Transverse colon (tissue), 4 donors: ENCODE results near the gene UCK1. TPM values are rescaled to one million over a fixed set of nuclear protein-coding genes. Genes with fewer than 3 reads are reported as not detected.

Experiments
- DNase-seq: peaks from one replicate; pipeline ENCODE4 v3.0.0-alpha.2; 2019
- H3K27ac ChIP-seq, 4 donors: fragments of 200-600 bp; sonication (generic); 2 replicates each; pipeline ENCODE4 v1.5.1; 2016 to 2018; ENCODE audit warnings: inconsistent platforms in 4 of 4
- H3K27me3 ChIP-seq: fragments of 200-600 bp; sonication (generic); 2 replicates; pipeline ENCODE4 v1.5.1; 2017; ENCODE audit warnings: inconsistent platforms
- H3K36me3 ChIP-seq, 4 donors: fragments of 200-600 bp; sonication (generic); 2 replicates each; pipeline ENCODE4 v1.5.1; 2017 to 2019; ENCODE audit warnings: inconsistent platforms in 4 of 4
- H3K4me1 ChIP-seq, 4 donors: fragments of 200-600 bp; sonication (generic); 2 replicates each; pipeline ENCODE4 v1.5.1; 2017 to 2020; ENCODE audit warnings: inconsistent platforms in 4 of 4
- H3K4me3 ChIP-seq, 4 donors: fragments of 200-600 bp; sonication (generic); 1 replicate in 1 of 4; 2 replicates in 3 of 4; pipeline versions ENCODE4 v1.5.1 to v1.6.1; 2017 to 2019; ENCODE audit warnings: inconsistent platforms in 4 of 4
- H3K9me3 ChIP-seq, 2 donors: fragments of 200-600 bp; sonication (generic); 2 replicates each; pipeline ENCODE4 v1.5.1; 2017 to 2019; ENCODE audit warnings: inconsistent platforms in 2 of 2
- EP300 ChIP-seq: sonication (generic); formaldehyde crosslinking; IDR thresholded peaks from one replicate; pipeline ENCODE4 v1.6.1; 2017; ENCODE audit warnings: antibody characterized with exemption, low read depth
- POLR2A ChIP-seq: fragments of 450-650 bp; IDR thresholded peaks from one replicate; pipeline ENCODE4 v1.6.1; 2016; ENCODE audit warnings: antibody characterized with exemption, mild to moderate bottlenecking, moderate library complexity
- POLR2AphosphoS5 ChIP-seq, 3 donors: sonication (generic); formaldehyde crosslinking; IDR thresholded peaks; one replicate each; pipeline ENCODE4 v1.6.1; 2016; ENCODE audit warnings: antibody characterized with exemption in 3 of 3
- WGBS, 2 donors: methylation state at CpG; one replicate each; pipeline ENCODE4 v1.1.5; 2018; ENCODE audit warnings: low coverage in 1 of 2; 5-methylcytosine and 5-hydroxymethylcytosine counted together
- in situ Hi-C, 4 donors: fragments of 200-750 bp; cut with MboI; loops; one replicate each; pipeline versions ENCODE4 v1.15.0 to v1.15.1; 2017; ENCODE audit warnings: low sequenced_read_pairs in 3 of 4, low pct_ligation_motif_present in 1 of 4, low pct_unique_long_range_greater_than_20kb in 1 of 4
- intact Hi-C: fragments of 100-400 bp; cut with DNase I; formaldehyde crosslinking; loops from one replicate; pipeline ENCODE4 v1.15.1; 2023; ENCODE audit warnings: low total_unique reads
- total RNA-seq, 4 donors: library from RNA; depleted of rRNA; stranded (reverse); fragments of >200 nt; gene quantifications; one replicate each; pipeline ENCODE4 v1.1.0, GENCODE V29; 2016
- TF ChIP-seq, protein P1 (sequence below), 5 experiments: fragments of 200-600 bp in 3 of 5; fragments of 450-650 bp in 2 of 5; sonication (generic) in 3 of 5; IDR thresholded peaks; 1 replicate in 2 of 5; 2 replicates in 3 of 5; pipeline ENCODE4 v1.5.1; 2016 to 2017; ENCODE audit warnings: antibody characterized with exemption in 5 of 5, inconsistent platforms in 3 of 5, mild to moderate bottlenecking in 2 of 5, moderate library complexity in 1 of 5

Gene UCK1
- total RNA-seq, 4 donors from 2014 or later = 10.5 to 63.6 (median 35.3) TPM

DNA sequence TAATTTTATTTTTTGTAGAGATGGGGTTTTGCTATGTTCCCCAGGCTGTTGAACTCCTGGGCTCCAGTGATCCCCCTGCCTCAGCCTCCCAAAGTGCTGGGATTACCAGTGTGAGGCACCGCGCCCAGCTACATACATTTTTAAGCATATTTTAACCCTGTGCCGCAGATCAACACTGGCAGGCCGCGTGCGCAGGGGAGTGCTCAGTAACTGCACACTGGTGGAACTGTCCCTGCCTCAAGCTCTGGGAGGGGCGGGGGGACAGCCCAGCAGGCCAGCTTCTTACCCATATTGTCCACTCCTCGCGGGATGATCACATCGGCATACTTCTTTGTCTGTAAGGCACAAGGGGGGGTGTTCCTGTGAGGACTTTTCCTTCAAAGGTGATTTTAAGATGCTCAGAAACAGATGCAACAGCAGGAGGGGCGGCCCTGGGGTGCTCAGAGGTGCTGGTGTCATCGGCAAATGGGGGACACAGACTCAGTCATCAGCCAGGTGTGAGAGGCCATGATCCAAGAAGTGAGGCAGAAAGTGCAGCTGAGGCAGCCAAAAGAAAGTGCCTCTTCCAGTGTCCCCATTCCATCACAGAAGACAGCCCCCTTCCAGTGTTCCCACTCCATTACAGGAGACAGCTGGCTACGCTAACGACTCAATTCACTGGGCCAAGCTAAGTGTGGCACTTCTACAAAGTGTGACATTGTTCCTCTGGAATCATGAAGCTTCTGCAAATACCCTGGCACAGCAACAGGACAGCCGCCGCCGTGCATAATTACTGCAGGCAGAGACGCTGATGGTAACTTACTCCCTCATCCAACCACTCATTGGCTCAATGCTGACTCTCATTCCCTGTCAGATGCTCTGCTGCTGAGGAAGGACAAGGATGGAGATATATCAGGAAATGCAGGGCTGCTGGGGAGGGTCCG, 5.2 kb downstream of the UCK1 start:
- TF ChIP-seq, protein P1, sequence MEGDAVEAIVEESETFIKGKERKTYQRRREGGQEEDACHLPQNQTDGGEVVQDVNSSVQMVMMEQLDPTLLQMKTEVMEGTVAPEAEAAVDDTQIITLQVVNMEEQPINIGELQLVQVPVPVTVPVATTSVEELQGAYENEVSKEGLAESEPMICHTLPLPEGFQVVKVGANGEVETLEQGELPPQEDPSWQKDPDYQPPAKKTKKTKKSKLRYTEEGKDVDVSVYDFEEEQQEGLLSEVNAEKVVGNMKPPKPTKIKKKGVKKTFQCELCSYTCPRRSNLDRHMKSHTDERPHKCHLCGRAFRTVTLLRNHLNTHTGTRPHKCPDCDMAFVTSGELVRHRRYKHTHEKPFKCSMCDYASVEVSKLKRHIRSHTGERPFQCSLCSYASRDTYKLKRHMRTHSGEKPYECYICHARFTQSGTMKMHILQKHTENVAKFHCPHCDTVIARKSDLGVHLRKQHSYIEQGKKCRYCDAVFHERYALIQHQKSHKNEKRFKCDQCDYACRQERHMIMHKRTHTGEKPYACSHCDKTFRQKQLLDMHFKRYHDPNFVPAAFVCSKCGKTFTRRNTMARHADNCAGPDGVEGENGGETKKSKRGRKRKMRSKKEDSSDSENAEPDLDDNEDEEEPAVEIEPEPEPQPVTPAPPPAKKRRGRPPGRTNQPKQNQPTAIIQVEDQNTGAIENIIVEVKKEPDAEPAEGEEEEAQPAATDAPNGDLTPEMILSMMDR (IDR thresholded peaks at IDR 0.05) = no peak
- TF ChIP-seq POLR2A (no peak), POLR2AphosphoS5 (IDR thresholded peaks at IDR 0.05) (no peak), EP300 (no peak)
- Histone ChIP-seq H3K4me3 (no peak overlapping the region), H3K27me3 (no peaks in the 10 kb centered on the region), H3K36me3 (peaks cover 0 to 17% (median 3%) of the 10 kb centered on the region in 4 donors), H3K9me3 (no peaks in the 10 kb centered on the region), H3K27ac (no peak overlapping the region), H3K4me1 (peaks cover 8 to 12% (median 10%) of the 10 kb centered on the region in 4 donors)
- WGBS, 2 donors = 91% methylated on average over 19 of the region's 19 CpGs; no CpG with 5 or more reads in 1 of the 2 donors
- in situ Hi-C loops = no loop called here
- intact Hi-C loops = no loop called here
- DNase-seq = no peak

DNA sequence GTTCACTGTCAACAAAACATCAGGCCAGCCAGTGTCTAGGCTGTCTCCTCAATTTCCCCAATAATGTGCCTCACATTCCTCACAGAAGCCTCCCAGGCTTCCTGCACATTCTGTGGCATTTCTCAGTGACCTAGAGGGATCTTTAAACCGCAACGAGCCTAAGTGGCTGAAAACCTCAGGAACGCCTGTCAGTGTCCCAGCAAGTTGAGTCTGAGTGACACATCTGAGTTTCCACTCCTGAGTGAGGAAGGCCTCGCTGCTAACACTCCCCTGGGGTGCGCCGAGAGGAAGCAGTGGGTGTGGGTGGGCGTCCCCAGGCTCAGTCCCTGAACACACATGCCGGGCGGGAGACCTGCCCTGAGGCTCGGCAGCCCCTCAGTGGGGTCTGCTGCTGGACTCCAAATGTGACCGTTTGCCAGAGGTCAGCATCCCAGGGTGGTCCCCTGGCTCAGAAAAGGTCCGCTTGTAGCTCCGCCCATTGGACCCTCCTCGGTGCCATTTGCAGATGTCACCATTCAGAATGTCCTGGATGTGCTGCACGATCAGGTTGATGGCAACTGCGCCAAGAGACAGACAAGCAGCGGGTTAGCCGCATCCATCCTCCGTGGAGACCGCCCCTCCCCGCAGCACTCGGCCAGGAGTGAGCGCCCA, 6.3 kb downstream of the UCK1 start:
- intact Hi-C loops (no loop called here), in situ Hi-C loops (no loop called here)
- no peak for TF ChIP-seq EP300
- TF ChIP-seq POLR2A = no peak
- TF ChIP-seq, protein P1 (IDR thresholded peaks at IDR 0.05) = no peak
- TF ChIP-seq POLR2AphosphoS5 (IDR thresholded peaks at IDR 0.05) = no peak
- Histone ChIP-seq H3K36me3 (peaks cover 0 to 26% (median 4%) of the 10 kb centered on the region in 4 donors), H3K9me3 (no peaks in the 10 kb centered on the region), H3K27ac (no peak overlapping the region), H3K27me3 (no peaks in the 10 kb centered on the region), H3K4me3 (no peak overlapping the region), H3K4me1 (peaks cover 4% of the 10 kb centered on the region in 4 donors)
- 90 to 97% methylated on average over 6 to 23 of the region's 23 CpGs for WGBS, 2 donors
- DNase-seq = no peak

DNA sequence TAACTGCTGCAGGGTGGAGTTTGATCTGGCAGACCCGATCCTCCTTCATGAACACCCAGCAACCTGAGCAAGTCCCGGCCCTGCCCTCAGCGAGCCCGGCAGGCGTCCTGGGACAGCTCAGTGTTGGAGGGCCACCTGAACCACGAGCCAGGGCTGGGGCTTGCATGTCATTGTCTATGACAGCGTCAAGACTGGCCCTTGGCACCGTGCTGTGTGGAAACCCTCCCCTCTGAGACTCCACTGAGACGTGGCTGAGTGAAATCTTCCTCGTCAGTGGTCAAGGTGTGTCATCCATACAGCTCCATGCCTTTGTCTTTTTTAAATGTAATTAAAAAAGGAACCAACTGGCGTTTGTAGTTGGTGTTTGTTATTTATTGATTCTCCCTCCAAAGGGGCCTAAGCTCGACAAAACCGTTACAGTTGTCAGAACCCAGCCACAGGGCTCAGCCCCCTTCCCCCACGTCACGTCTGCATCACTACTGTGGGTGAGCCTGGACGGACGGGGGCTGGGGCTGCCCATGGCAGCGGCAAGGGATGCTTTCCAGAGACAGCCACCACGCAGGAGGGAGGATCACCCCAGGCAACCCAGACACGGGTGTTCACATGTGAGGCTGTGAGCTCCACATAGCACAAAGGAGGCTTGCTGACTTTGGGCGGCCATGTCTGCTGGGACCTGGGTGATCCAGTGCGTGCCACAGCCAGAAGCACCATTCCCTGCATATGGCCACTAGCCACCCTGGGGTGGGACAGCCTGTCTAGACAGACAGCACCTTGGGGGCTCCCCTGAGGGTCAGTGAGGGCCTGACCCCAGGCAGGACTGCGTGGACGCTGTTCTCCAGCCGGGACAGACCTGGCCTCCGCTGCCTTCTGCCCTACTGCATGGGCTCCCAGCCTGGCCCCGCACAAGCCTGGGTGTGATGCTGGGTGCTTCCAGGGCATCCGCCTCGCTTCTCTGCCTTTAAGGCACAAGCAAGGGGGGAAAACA, 7.3 kb downstream of the UCK1 start:
- Histone ChIP-seq H3K4me3 (no peak overlapping the region), H3K27me3 (no peaks in the 10 kb centered on the region), H3K27ac (no peak overlapping the region), H3K4me1 (no peaks in the 10 kb centered on the region), H3K9me3 (no peaks in the 10 kb centered on the region), H3K36me3 (peaks cover 0 to 30% (median 10%) of the 10 kb centered on the region in 4 donors)
- no peak for DNase-seq
- TF ChIP-seq POLR2AphosphoS5 (IDR thresholded peaks at IDR 0.05) = no peak
- TF ChIP-seq, protein P1 (IDR thresholded peaks at IDR 0.05) = no peak
- no peak for TF ChIP-seq EP300
- no peak for TF ChIP-seq POLR2A
- 83% methylated on average over 27 of the region's 29 CpGs; no CpG with 5 or more reads in 1 of the 2 donors for WGBS, 2 donors
- in situ Hi-C loops = no loop called here
- intact Hi-C loops = no loop called here
